Astrocyte of the hippocampus (primary cell): ENCODE measurements around the gene ZNF423.

Source experiments
- DNase-seq: peaks from one replicate; pipeline ENCODE4 v3.0.0; 2011; ENCODE audit warnings: low read depth, low spot score

The ZNF423 gene

GRCh38 chr16:49477250-49477895 is 378.5 kb downstream of the ZNF423 start:
- DNase-seq: no peak

GRCh38 chr16:49474741-49475140 is 381.2 kb downstream of the ZNF423 start:
- no peak for DNase-seq

- no peak for DNase-seq
Measured at GRCh38 chr16:49473773-49474172, 382.1 kb downstream of the ZNF423 start.

- no peak for DNase-seq
Measured at GRCh38 chr16:49473131-49473530, 382.8 kb downstream of the ZNF423 start.

- DNase-seq: no peak
Measured at GRCh38 chr16:49472598-49472997, 383.3 kb downstream of the ZNF423 start.

GRCh38 chr16:49471038-49471727 is 384.7 kb downstream of the ZNF423 start:
- DNase-seq: no peak

GRCh38 chr16:49470513-49470991 is 385.4 kb downstream of the ZNF423 start:
- DNase-seq: no peak

- no peak for DNase-seq
Measured at GRCh38 chr16:49469930-49470451, 385.9 kb downstream of the ZNF423 start.

- DNase-seq: no peak
Measured at GRCh38 chr16:49469311-49469670, 386.6 kb downstream of the ZNF423 start.

GRCh38 chr16:49468611-49469310 is 387.2 kb downstream of the ZNF423 start:
- DNase-seq: no peak

GRCh38 chr16:49467540-49468372 is 388.2 kb downstream of the ZNF423 start:
- DNase-seq: no peak

- DNase-seq: no peak
Measured at GRCh38 chr16:49466881-49467280, 389.0 kb downstream of the ZNF423 start.

GRCh38 chr16:49466529-49466831 is 389.4 kb downstream of the ZNF423 start:
- DNase-seq: no peak

GRCh38 chr16:49465661-49466528 is 390.0 kb downstream of the ZNF423 start:
- DNase-seq: no peak

- no peak for DNase-seq
Measured at GRCh38 chr16:49464877-49465504, 390.9 kb downstream of the ZNF423 start.

GRCh38 chr16:49464093-49464492 is 391.8 kb downstream of the ZNF423 start:
- no peak for DNase-seq

GRCh38 chr16:49463529-49463928 is 392.4 kb downstream of the ZNF423 start:
- no peak for DNase-seq

GRCh38 chr16:49462989-49463371 is 392.9 kb downstream of the ZNF423 start:
- no peak for DNase-seq

GRCh38 chr16:49462362-49462988 is 393.4 kb downstream of the ZNF423 start:
- DNase-seq: no peak

- DNase-seq: no peak
Measured at GRCh38 chr16:49461517-49461951, 394.4 kb downstream of the ZNF423 start.
